Inferior parietal cortex (tissue), 1 donor: Measurements from ENCODE around the gene ATP8B4.
A peak's percentile ranks its signal among the peaks of the same experiment; 100 is the strongest.

ENCODE experiments used
- DNase-seq: peaks from one replicate; pipeline ENCODE4 v3.0.0-alpha.2; 2016; ENCODE audit errors: extremely low spot score

ATP8B4 gene

GRCh38 chr15:49817100-49817499 is 301.9 kb downstream of the ATP8B4 start:
- DNase-seq: no peak

- DNase-seq: peak; percentile 22
Measured at GRCh38 chr15:49815950-49816349, 303.1 kb downstream of the ATP8B4 start.

- no peak for DNase-seq
Measured at GRCh38 chr15:49815526-49815925, 303.5 kb downstream of the ATP8B4 start.

GRCh38 chr15:49814709-49815108 is 304.3 kb downstream of the ATP8B4 start:
- no peak for DNase-seq

GRCh38 chr15:49813625-49814024 is 305.4 kb downstream of the ATP8B4 start:
- no peak for DNase-seq

- DNase-seq: no peak
Measured at GRCh38 chr15:49810720-49811119, 308.3 kb downstream of the ATP8B4 start.

GRCh38 chr15:49809894-49810609 is 309.0 kb downstream of the ATP8B4 start:
- no peak for DNase-seq

- DNase-seq: no peak
Measured at GRCh38 chr15:49808341-49808740, 310.7 kb downstream of the ATP8B4 start.
